Keratinocyte (primary cell): ENCODE results near the gene TMEM242. TPM values are rescaled to one million over a fixed set of nuclear protein-coding genes. Genes with fewer than 3 reads are reported as not detected.

Experiments used
- DNase-seq: peaks from one replicate; pipeline ENCODE4 v3.0.0-alpha.2; 2011; ENCODE audit warnings: low read depth, missing footprints, low spot score
- FAIRE-seq: peaks from 2 replicates; lab custom pipeline; 2011; peaks lifted over from hg19 to GRCh38; lab: Jason Lieb, UNC
- H2AFZ ChIP-seq: 2 replicates; pipeline ENCODE4 v1.6.0; 2012; ENCODE audit warnings: low read length, control low read depth, inconsistent platforms; ENCODE audit not compliant: control insufficient read depth
- H3K27ac ChIP-seq: 2 replicates; pipeline ENCODE4 v1.5.1; 2011; ENCODE audit warnings: low read length; ENCODE audit not compliant: control insufficient read depth, insufficient read depth
- H3K27me3 ChIP-seq: 3 replicates; pipeline ENCODE4 v1.6.0; 2011; ENCODE audit warnings: low read length; ENCODE audit not compliant: control insufficient read depth, insufficient read depth; ENCODE audit errors: extremely low read depth
- H3K36me3 ChIP-seq, 2 experiments: 2 replicates in 1 of 2; 3 replicates in 1 of 2; pipeline ENCODE4 v1.5.1; 2011; ENCODE audit warnings: low read length in 2 of 2, mild to moderate bottlenecking in 1 of 2; ENCODE audit not compliant: control insufficient read depth in 2 of 2, insufficient read depth in 2 of 2; ENCODE audit errors: extremely low read depth in 1 of 2
- H3K4me1 ChIP-seq: 3 replicates; pipeline ENCODE4 v1.5.1; 2011; ENCODE audit warnings: low read length; ENCODE audit not compliant: control insufficient read depth, insufficient read depth; ENCODE audit errors: extremely low read depth
- H3K4me2 ChIP-seq: 3 replicates; pipeline ENCODE4 v1.6.0; 2011; ENCODE audit warnings: low read depth, low read length; ENCODE audit not compliant: control insufficient read depth, insufficient read depth; ENCODE audit errors: extremely low read depth
- H3K4me3 ChIP-seq, 3 experiments: fragments of 200-600 bp in 1 of 3; sonication (generic) in 1 of 3; 2 replicates in 2 of 3; 3 replicates in 1 of 3; pipeline ENCODE4 v1.5.1; 2011 to 2016; ENCODE audit warnings: low read length in 3 of 3, mild to moderate bottlenecking in 3 of 3, control low read depth in 2 of 3, inconsistent platforms in 1 of 3, low read depth in 1 of 3, mixed read lengths in 1 of 3, mixed run types in 1 of 3, moderate library complexity in 1 of 3; ENCODE audit not compliant: control insufficient read depth in 2 of 3, insufficient read depth in 2 of 3; ENCODE audit errors: extremely low read depth in 1 of 3
- H3K79me2 ChIP-seq: 2 replicates; pipeline ENCODE4 v1.6.0; 2012; ENCODE audit warnings: low read length; ENCODE audit not compliant: control insufficient read depth, insufficient read depth
- H3K9ac ChIP-seq: 3 replicates; pipeline ENCODE4 v1.6.0; 2011; ENCODE audit warnings: low read length; ENCODE audit not compliant: control insufficient read depth, insufficient read depth; ENCODE audit errors: extremely low read depth
- H3K9me1 ChIP-seq: 3 replicates; pipeline ENCODE4 v1.6.0; 2011; ENCODE audit warnings: low read length; ENCODE audit not compliant: control insufficient read depth, insufficient read depth; ENCODE audit errors: extremely low read depth
- H3K9me3 ChIP-seq: 2 replicates; pipeline ENCODE4 v1.5.1; 2012; ENCODE audit warnings: low read depth, low read length; ENCODE audit not compliant: control insufficient read depth
- H4K20me1 ChIP-seq: 3 replicates; pipeline ENCODE4 v1.6.0; 2011; ENCODE audit warnings: low read length; ENCODE audit not compliant: control insufficient read depth, insufficient read depth; ENCODE audit errors: extremely low read depth
- CTCF ChIP-seq, 3 experiments: IDR thresholded peaks in 1 of 3; conservative IDR thresholded peaks in 1 of 3; optimal IDR thresholded peaks in 1 of 3; 2 replicates in 2 of 3; 3 replicates in 1 of 3; pipeline versions ENCODE3 to v1.5.1; 2011; ENCODE audit warnings: low read length in 3 of 3, mild to moderate bottlenecking in 3 of 3, moderate library complexity in 2 of 3, control low read depth in 1 of 3, inconsistent platforms in 1 of 3; ENCODE audit not compliant: insufficient read depth in 2 of 3; ENCODE audit errors: extremely low read depth in 1 of 3
- EZH2 ChIP-seq: IDR thresholded peaks from one replicate; pipeline ENCODE4 v1.6.1; 2012; ENCODE audit warnings: inconsistent platforms, mild to moderate bottlenecking, low read length, moderate library complexity
- dilution Hi-C: fragments of 300-500 bp; cut with MboI; formaldehyde crosslinking; loops from one replicate; pipeline ENCODE4 v1.7.0; 2020; ENCODE audit warnings: low sequenced_read_pairs; ENCODE audit not compliant: extremely low pct_ligation_motif_present
- polyA plus RNA-seq, 5 experiments: library from polyadenylated mRNA; depleted of rRNA in 3 of 5; stranded (reverse) in 3 of 5; stranded (forward) in 1 of 5; unstranded in 1 of 5; fragments of >200 nt; gene quantifications; 1 replicate in 1 of 5; 2 replicates in 3 of 5; 3 replicates in 1 of 5; pipeline versions ENCODE4 v1.2.1 to v1.2.3, GENCODE V29; 2011 to 2012; ENCODE audit warnings: missing spikeins in 2 of 5, low read depth in 1 of 5, low replicate concordance in 1 of 5

Gene TMEM242
- polyA plus RNA-seq, 1 donor (not counting 4 experiments of a cell fraction or from before 2014, with no cell fraction given), result 11.0 TPM

GRCh38 chr6:157300006-157300405 lies 23.3 kb downstream of the TMEM242 start:
- FAIRE-seq (no peak), DNase-seq (no peak)
- peaks cover 0 to 1% of the 10 kb centered on the region in 2 experiments for H3K36me3 ChIP-seq
- H2AFZ ChIP-seq, result no peak overlapping the region
- H3K4me3 ChIP-seq, result no peak overlapping the region
- peaks cover 14% of the 10 kb centered on the region for H3K4me1 ChIP-seq
- peaks cover 15% of the 10 kb centered on the region for H3K79me2 ChIP-seq
- no peaks in the 10 kb centered on the region for H3K27me3 ChIP-seq
- no peak overlapping the region for H3K9ac ChIP-seq
- no peak overlapping the region for H3K27ac ChIP-seq
- TF ChIP-seq CTCF (optimal IDR thresholded peaks at IDR 0.05 in 1 of 3, IDR thresholded peaks at IDR 0.05 in 1 of 3, conservative IDR thresholded peaks at IDR 0.05 in 1 of 3; ENCODE audit: extremely low read depth in 1 of 3, insufficient read depth in 2 of 3, low read length in 3 of 3) (no peak), EZH2 (no peak)
- no peak overlapping the region for H3K4me2 ChIP-seq
- H3K9me3 ChIP-seq, result no peaks in the 10 kb centered on the region
- no peaks in the 10 kb centered on the region for H4K20me1 ChIP-seq
- peaks cover 2% of the 10 kb centered on the region for H3K9me1 ChIP-seq
- dilution Hi-C loops, result no loop called here

- FAIRE-seq, result peak; percentile 34
- H3K9me3 ChIP-seq, result no peaks in the 10 kb centered on the region
Measured at GRCh38 chr6:157298216-157298724, 25.0 kb downstream of the TMEM242 start.

More at GRCh38 chr6:157298216-157298724, 25.0 kb downstream of the TMEM242 start:
- Histone ChIP-seq H3K9ac (no peak overlapping the region), H3K4me1 (peaks cover 13% of the 10 kb centered on the region), H3K27me3 (no peaks in the 10 kb centered on the region), H3K27ac (no peak overlapping the region), H3K9me1 (peaks cover 2% of the 10 kb centered on the region), H4K20me1 (no peaks in the 10 kb centered on the region), H2AFZ (no peak overlapping the region), H3K79me2 (peaks cover 15% of the 10 kb centered on the region), H3K4me2 (peak overlapping the region; percentile 68), H3K4me3 (peak overlapping the region in 2 of 3 experiments; percentile 24 to 46), H3K36me3 (peaks cover 0 to 1% of the 10 kb centered on the region in 2 experiments)
- peak; percentile 40 for DNase-seq
- dilution Hi-C loops, result no loop called here
- TF ChIP-seq EZH2 (no peak), CTCF (optimal IDR thresholded peaks at IDR 0.05 in 1 of 3, IDR thresholded peaks at IDR 0.05 in 1 of 3, conservative IDR thresholded peaks at IDR 0.05 in 1 of 3; ENCODE audit: extremely low read depth in 1 of 3, insufficient read depth in 2 of 3, low read length in 3 of 3) (no peak)
